AG04450 (cell line): ENCODE measurements around the gene MAP3K10. TPM values are rescaled to one million over a fixed set of nuclear protein-coding genes. Genes with fewer than 3 reads are reported as not detected.
"Not testable (repeated sequence)": the region's sequence is repeated elsewhere in the genome, so short reads cannot be mapped to it uniquely, and the experiment has no call there.

ENCODE experiments used
- CTCF ChIA-PET: fragments of 300-600, 350-600 bp; formaldehyde crosslinking; extraction: SDS; loops from one replicate; lab custom pipeline; 2022; ENCODE audit warnings: antibody characterized with exemption, inconsistent platforms; lab: Charles Lee
- POLR2A ChIA-PET: fragments of 350-600 bp; formaldehyde crosslinking; extraction: SDS; loops from one replicate; lab custom pipeline; 2021; ENCODE audit warnings: antibody characterized with exemption, inconsistent platforms; lab: Yijun Ruan, JAX
- DNase-seq: peaks from one replicate; pipeline ENCODE4 v3.0.0-alpha.2; 2011; ENCODE audit warnings: low read depth, low spot score
- H3K27ac ChIP-seq: one replicate; pipeline ENCODE4 v1.5.1; 2012; ENCODE audit warnings: low read depth, low read length, control low read depth
- H3K27me3 ChIP-seq: one replicate; pipeline ENCODE4 v1.6.0; 2012; ENCODE audit warnings: low read length; ENCODE audit not compliant: control insufficient read depth, insufficient read depth
- H3K4me3 ChIP-seq: 2 replicates; pipeline ENCODE4 v1.5.1; 2011; ENCODE audit warnings: mild to moderate bottlenecking, low read depth, low read length, control low read depth
- H3K9me3 ChIP-seq: 2 replicates; pipeline ENCODE4 v1.5.1; 2012; ENCODE audit warnings: low read length; ENCODE audit not compliant: control insufficient read depth, insufficient read depth
- polyA plus RNA-seq: library from polyadenylated mRNA; depleted of rRNA; stranded (reverse); fragments of >200 nt; gene quantifications from 2 replicates; pipeline ENCODE4 v1.2.3, GENCODE V29; 2011
- TF ChIP-seq, protein P1 (sequence below): IDR thresholded peaks from 2 replicates; pipeline ENCODE4 v1.5.1; 2011; ENCODE audit warnings: low read depth, low read length, control low read depth, inconsistent platforms

MAP3K10 gene
- polyA plus RNA-seq, 1 experiment = 2.0 TPM

DNA sequence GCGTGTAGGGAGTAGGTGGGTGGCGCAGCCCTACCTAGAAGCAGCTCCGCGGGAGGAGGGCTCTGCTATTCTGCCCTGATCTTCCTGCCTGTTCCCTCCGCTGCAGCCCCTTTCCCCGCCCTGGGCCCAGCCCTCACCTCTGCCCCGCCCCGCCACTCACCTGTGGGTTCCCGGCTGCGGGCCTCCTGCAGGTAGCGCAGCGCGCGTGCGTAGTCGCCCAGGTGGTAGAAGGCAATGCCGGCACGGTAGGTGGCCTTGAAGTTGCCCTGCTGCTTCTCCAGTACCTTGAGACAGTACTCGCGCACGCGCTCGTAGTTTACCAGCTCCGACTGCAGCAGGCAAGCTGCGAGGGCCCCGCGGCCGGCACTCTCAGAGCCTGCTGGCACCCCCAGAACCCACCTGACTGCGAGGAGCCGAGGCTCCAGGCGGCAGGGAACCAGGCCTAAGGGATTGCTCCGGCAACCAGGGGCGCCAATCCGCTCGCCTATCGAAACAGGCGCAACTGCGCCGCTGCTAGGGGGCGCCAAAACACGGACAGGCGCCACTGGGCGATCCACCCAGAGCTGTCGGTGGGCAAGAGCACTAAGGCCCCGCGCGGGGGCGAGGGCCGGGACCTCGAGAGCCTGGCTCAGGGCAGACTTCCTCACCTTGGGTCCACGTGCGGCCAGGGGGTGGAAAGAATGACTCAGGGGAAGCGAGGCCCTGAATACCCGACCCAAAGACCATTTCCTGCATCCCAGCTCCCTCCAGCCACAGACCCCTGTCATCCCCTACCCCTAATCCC lies 26.0 kb downstream of the MAP3K10 start:
- Histone ChIP-seq H3K27me3 (peaks cover 16% of the 10 kb centered on the region), H3K4me3 (no peak overlapping the region), H3K27ac (no peak overlapping the region), H3K9me3 (peaks cover 3% of the 10 kb centered on the region)
- TF ChIP-seq, protein P1, sequence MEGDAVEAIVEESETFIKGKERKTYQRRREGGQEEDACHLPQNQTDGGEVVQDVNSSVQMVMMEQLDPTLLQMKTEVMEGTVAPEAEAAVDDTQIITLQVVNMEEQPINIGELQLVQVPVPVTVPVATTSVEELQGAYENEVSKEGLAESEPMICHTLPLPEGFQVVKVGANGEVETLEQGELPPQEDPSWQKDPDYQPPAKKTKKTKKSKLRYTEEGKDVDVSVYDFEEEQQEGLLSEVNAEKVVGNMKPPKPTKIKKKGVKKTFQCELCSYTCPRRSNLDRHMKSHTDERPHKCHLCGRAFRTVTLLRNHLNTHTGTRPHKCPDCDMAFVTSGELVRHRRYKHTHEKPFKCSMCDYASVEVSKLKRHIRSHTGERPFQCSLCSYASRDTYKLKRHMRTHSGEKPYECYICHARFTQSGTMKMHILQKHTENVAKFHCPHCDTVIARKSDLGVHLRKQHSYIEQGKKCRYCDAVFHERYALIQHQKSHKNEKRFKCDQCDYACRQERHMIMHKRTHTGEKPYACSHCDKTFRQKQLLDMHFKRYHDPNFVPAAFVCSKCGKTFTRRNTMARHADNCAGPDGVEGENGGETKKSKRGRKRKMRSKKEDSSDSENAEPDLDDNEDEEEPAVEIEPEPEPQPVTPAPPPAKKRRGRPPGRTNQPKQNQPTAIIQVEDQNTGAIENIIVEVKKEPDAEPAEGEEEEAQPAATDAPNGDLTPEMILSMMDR = 0 out of 2 replicates have a peak, but pooled peaks have one; percentile 13
- CTCF ChIA-PET = interaction anchor here (0.7 to 1.6 kb wide), 2 partner anchors 77 to 756 kb away, joined by 3 to 11 read pairs; no protein-coding TSS in a partner anchor
- no peak for DNase-seq
- POLR2A ChIA-PET = no interaction called here

DNA sequence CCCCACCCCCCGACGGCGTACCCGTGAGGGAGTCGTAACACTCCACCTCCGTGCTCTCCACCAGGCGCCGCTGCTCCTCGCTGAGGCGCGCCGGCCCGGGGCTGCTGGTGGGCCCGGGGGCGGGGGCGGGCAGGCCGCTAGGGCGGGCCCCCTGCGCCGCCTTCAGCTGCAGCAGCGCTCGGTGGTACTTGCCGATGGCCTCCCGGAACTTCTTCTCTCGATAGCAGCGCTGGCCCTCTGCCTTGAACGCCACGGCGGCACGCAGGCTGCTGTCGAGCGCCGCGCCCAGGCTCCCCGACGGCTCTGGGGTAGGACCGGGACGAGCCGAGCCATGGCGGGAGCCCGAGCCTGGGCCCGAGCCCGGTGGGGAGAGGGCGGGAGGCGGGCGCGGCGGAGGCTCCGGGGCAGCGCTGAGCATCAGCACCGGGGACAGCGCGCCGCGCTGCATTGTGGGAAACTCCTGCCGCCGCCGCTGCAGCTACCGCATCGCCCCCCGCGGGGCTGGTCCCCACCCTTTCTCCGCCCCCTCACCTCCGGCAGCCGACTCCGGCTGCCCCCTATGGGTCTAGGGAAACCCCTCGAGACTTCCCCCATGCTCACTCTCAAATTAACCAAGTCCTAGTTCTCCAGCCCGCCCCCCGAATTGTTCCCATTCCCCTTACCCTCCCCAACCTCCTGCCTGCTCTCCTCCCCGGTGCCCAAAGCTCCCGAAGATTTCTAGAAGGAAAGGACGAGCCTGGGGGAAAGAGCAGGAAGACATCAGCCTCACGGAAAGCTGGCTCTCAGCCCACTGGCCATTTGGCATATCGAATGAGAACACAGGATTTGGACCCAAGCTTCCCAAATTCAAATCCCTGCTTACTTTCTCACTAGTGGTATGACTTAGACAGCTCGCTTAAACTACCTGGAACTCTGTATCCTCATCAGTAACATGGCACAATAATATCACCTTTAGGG lies 27.0 kb downstream of the MAP3K10 start, which contains the start of gene TTC9B:
TTC9B (minus strand) TSS at position 451 of the 957 bp plus-strand sequence; CDS start at position 448, 3 bp downstream.
- TF ChIP-seq, protein P1 = no peak
- POLR2A ChIA-PET = interaction anchor here (1.0 kb wide), 1 partner anchor 10 kb away, joined by 3 read pairs; no protein-coding TSS in a partner anchor
- CTCF ChIA-PET = interaction anchor here (0.6 to 1.6 kb wide), 4 partner anchors 25 to 715 kb away, joined by 3 to 11 read pairs (median 7); no protein-coding TSS in a partner anchor
- Histone ChIP-seq H3K4me3 (no peak within 1 kb of the TSS), H3K9me3 (peaks cover 13% of the 10 kb centered on the region), H3K27me3 (peaks cover 16% of the 10 kb centered on the region), H3K27ac (no peak within 1 kb of the TSS)
- no peak for DNase-seq

DNA sequence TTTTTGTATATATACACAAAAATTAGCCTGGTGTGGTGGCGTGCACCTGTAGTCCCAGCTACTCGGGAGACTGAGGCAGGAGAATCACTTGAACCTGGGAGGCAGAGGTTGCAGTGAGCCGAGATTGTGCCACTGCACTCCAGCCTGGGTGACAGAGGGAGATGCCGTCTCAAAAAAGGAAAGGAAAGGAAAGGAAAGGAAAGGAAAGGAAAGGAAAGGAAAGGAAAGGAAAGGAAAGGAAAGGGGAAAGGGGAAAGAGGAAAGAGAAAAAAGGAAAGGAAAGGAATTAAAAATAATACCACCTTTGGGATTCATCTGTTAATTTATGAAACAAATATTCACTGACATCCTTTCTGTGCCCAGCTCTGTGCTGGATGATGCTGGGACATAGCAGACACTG lies 27.8 kb downstream of the MAP3K10 start:
- CTCF ChIA-PET = interaction anchor here (0.6 to 1.2 kb wide), 3 partner anchors 26 to 716 kb away, joined by 3 to 11 read pairs (median 3); no protein-coding TSS in a partner anchor
- DNase-seq, H3K27ac ChIP-seq, H3K4me3 ChIP-seq: not testable (repeated sequence)
- peaks cover 16% of the 10 kb centered on the region for H3K27me3 ChIP-seq
- peaks cover 15% of the 10 kb centered on the region for H3K9me3 ChIP-seq
- POLR2A ChIA-PET = interaction anchor here (1.0 kb wide), 1 partner anchor 9 kb away, joined by 3 read pairs; no protein-coding TSS in a partner anchor

DNA sequence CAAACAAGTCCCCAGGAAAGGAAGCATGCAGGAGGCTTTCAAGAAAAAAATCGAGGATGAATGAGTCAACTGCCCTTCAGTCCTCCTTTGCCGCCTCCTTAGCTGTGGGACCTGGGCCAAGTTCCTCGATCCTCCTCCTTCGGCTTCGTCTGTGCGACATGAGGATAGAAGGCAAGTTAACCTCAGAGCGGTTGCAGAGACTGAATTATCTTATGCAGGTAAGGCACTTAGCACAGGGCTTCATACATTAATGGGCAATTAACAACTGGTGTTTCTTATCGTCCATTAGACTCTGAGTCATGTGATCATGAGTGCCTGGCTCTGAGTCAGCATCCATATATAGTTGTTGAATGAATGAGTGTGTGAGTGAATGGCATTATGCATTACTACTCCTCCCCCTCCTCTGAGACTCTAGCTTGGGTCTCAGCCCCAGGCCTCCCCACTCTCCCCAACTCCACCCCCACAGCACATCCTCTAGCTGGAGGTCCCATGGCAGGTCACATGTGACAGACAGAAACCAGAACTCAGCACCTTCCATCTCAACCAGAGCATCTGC lies 28.6 kb downstream of the MAP3K10 start:
- Histone ChIP-seq H3K9me3 (peaks cover 15% of the 10 kb centered on the region), H3K27ac (no peak overlapping the region), H3K4me3 (no peak overlapping the region), H3K27me3 (peaks cover 20% of the 10 kb centered on the region)
- ChIA-PET CTCF (interaction anchor here (0.6 to 2.4 kb wide), 3 partner anchors 66 to 405 kb away, joined by 3 to 20 read pairs (median 3); no protein-coding TSS in a partner anchor), POLR2A (no interaction called here)
- TF ChIP-seq, protein P1 = no peak
- DNase-seq = no peak

DNA sequence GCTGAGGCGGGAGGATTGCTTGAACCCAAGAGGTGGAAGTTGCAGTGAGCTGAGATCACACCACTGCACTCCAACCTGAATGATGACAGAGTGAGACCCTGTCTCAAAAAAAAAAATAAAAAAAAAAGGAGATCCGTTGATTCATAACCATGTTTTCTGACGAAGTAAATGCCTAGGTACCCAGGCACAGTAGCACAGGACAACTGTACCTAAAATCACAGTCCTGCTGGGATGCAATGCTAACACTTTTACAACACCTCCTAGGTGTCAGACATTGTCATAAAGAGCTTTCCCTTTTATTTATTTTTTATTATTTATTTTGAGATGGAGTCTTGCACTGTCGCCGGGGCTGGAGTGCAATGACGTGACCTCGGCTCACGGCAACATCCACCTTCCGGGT lies 29.4 kb downstream of the MAP3K10 start:
- H3K27ac ChIP-seq = no peak overlapping the region
- ChIA-PET CTCF (interaction anchor here (1.6 to 2.4 kb wide), 2 partner anchors 66 to 81 kb away, joined by 3 to 20 read pairs; no protein-coding TSS in a partner anchor), POLR2A (no interaction called here)
- peaks cover 23% of the 10 kb centered on the region for H3K27me3 ChIP-seq
- no peak overlapping the region for H3K4me3 ChIP-seq
- no peak for DNase-seq
- TF ChIP-seq, protein P1 = no peak
- H3K9me3 ChIP-seq = peaks cover 15% of the 10 kb centered on the region
